ENCODE results near the gene ZNF593OS. TPM values are rescaled to one million over a fixed set of nuclear protein-coding genes. Genes with fewer than 3 reads are reported as not detected.

Gene ZNF593OS
- total and polyA plus RNA-seq, 7 experiments from 2014 or later = 0.97 TPM; not detected in 6

DNA sequence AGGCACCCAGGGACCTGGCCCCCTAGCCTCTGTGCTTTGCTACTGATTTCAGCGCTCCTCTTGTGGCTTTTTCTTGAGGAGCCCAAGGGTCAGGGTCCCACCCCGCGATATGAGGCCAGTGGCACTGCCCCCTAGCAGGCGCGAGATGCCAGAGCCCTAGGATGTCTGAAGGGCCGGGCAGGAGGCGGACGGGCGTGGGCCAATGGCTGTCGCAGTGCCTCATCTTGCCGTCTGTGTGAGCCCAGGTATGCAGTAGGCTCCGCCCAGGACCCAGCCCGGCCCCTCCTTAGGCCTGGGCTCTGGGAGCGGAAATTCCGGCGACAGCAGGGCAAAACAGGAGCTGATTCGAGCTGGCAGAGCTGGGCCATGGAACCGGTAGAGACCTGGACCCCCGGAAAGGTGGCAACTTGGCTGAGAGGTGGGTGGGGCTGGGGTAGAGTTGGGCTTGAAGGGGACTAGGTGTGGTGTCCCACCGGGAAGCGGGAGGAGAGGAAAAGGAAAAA lies 5.6 kb upstream of the ZNF593OS start, which contains the start of gene CNKSR1:
TSS of gene CNKSR1 (plus strand) at position 310 of the 503 bp plus-strand sequence. CDS start at position 367, 57 bp downstream.
- intact Hi-C loops (cut with micrococcal nuclease) = no loop called here
- Mint-ChIP-seq H3K4me1 (peaks cover 0 to 4% (median 0%) of the 10 kb centered on the region in 7 donors), H3K27me3 (no peaks in the 10 kb centered on the region), H3K4me3 (peak within 1 kb of the TSS in 8 of 10 donors; percentile 21 to 73 (median 53)), H3K9me3 (no peaks in the 10 kb centered on the region), H3K27ac (peak within 1 kb of the TSS in 6 of 9 donors; percentile 13 to 69 (median 55)), H3K36me3 (no peaks in the 10 kb centered on the region)
- ATAC-seq (no peak), DNase-seq (no peak)
- Histone ChIP-seq H3K4me3 (ENCODE audit: low read length) (no peak within 1 kb of the TSS), H3K4me1 (ENCODE audit: control insufficient read depth in 2 of 2, insufficient read depth in 2 of 2, low read length in 2 of 2) (no peaks in the 10 kb centered on the region), H3K27me3 (ENCODE audit: control insufficient read depth in 2 of 2, insufficient read depth in 2 of 2, low read length in 2 of 2) (no peaks in the 10 kb centered on the region), H3K36me3 (ENCODE audit: control insufficient read depth in 2 of 3, insufficient read depth in 3 of 3, low read length in 3 of 3) (no peaks in the 10 kb centered on the region), H3K9me3 (ENCODE audit: control insufficient read depth in 2 of 3, low read length in 3 of 3) (no peaks in the 10 kb centered on the region), H3K27ac (ENCODE audit: low read depth, low read length) (no peak within 1 kb of the TSS)
- POLR2A ChIA-PET = interaction anchor here (0.8 to 0.9 kb wide), 2 partner anchors 54 to 57 kb away, joined by 3 read pairs; no protein-coding TSS in a partner anchor
- CTCF ChIA-PET = interaction anchor here (0.6 to 0.8 kb wide), 3 partner anchors 9 to 651 kb away, joined by 3 to 4 read pairs (median 3); no protein-coding TSS in a partner anchor

DNA sequence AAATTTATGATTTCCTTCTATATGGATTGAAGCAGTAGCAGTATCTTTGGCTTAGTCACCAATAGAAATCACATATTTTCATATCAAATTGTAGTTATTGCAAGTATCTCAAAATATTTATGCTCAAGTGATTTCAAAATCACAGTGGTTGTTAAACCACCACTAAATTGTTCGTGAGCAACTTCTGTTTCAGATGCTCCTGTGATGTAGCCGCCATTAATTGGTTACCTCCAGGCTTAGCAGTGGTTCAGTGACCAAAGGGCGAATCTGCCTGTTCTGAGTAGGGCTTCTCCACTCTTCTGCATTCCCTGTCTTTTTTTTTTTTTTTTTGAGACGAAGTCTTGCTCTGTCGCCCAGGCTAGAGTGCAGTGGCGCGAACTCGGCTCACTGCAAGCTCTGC lies 3.7 kb upstream of the ZNF593OS start:
- H3K4me3 ChIP-seq (ENCODE audit: low read length) = no peak overlapping the region
- peaks cover 0 to 14% (median 9%) of the 10 kb centered on the region in 7 donors for H3K4me1 Mint-ChIP-seq
- H3K27me3 ChIP-seq (ENCODE audit: control insufficient read depth in 2 of 2, insufficient read depth in 2 of 2, low read length in 2 of 2) = no peaks in the 10 kb centered on the region
- no peaks in the 10 kb centered on the region for H3K9me3 ChIP-seq (ENCODE audit: control insufficient read depth in 2 of 3, low read length in 3 of 3)
- no peak for ATAC-seq
- no peak overlapping the region for H3K4me3 Mint-ChIP-seq
- H3K27ac Mint-ChIP-seq = no peak overlapping the region
- POLR2A ChIA-PET = interaction anchor here (0.7 kb wide), 1 partner anchor 59 kb away, joined by 3 read pairs; no protein-coding TSS in a partner anchor
- intact Hi-C loops (cut with micrococcal nuclease) = no loop called here
- no peaks in the 10 kb centered on the region for H3K9me3 Mint-ChIP-seq
- no peaks in the 10 kb centered on the region for H3K36me3 ChIP-seq (ENCODE audit: control insufficient read depth in 2 of 3, insufficient read depth in 3 of 3, low read length in 3 of 3)
- H3K27ac ChIP-seq (ENCODE audit: low read depth, low read length) = no peak overlapping the region
- CTCF ChIA-PET = no interaction called here
- H3K27me3 Mint-ChIP-seq = no peaks in the 10 kb centered on the region
- peaks cover 3 to 6% of the 10 kb centered on the region in 2 donors for H3K4me1 ChIP-seq (ENCODE audit: control insufficient read depth in 2 of 2, insufficient read depth in 2 of 2, low read length in 2 of 2)
- no peak for DNase-seq
- H3K36me3 Mint-ChIP-seq = no peaks in the 10 kb centered on the region

DNA sequence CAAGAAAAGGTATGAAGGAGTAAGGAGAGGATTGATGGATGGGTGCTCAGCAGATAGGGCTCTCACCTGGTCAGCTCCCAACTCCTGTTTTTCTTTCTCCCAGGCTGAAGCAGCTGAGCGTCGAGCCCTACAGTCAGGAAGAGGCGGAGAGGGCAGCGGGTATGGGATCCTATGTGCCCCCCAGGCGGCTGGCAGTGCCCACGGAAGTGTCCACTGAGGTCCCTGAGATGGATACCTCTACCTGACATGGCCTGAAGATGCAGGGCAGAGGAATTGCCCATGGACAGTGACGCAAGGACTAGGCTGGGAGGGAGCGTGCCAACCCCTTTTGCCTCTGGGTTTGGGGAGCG lies 1.2 kb downstream of the ZNF593OS start:
- intact Hi-C loops (cut with micrococcal nuclease) = loop anchor here in 1 of 2 donors (2.0 kb wide), 1 partner anchor 220 kb away; no protein-coding TSS in a partner anchor
- Histone ChIP-seq H3K36me3 (ENCODE audit: control insufficient read depth in 2 of 3, insufficient read depth in 3 of 3, low read length in 3 of 3) (peaks cover 0 to 7% (median 0%) of the 10 kb centered on the region in 3 experiments), H3K4me1 (ENCODE audit: control insufficient read depth in 2 of 2, insufficient read depth in 2 of 2, low read length in 2 of 2) (peaks cover 7 to 10% of the 10 kb centered on the region in 2 donors), H3K4me3 (ENCODE audit: low read length) (peak overlapping the region; percentile 72), H3K9me3 (ENCODE audit: control insufficient read depth in 2 of 3, low read length in 3 of 3) (no peaks in the 10 kb centered on the region), H3K27me3 (ENCODE audit: control insufficient read depth in 2 of 2, insufficient read depth in 2 of 2, low read length in 2 of 2) (no peaks in the 10 kb centered on the region), H3K27ac (ENCODE audit: low read depth, low read length) (peak overlapping the region; percentile 86)
- no peak for ATAC-seq
- peak overlapping the region; percentile 83 to 90 (median 88) for H3K4me3 Mint-ChIP-seq
- peak overlapping the region in 8 of 9 donors; percentile 46 to 91 (median 79) for H3K27ac Mint-ChIP-seq
- peaks cover 0 to 27% (median 15%) of the 10 kb centered on the region in 7 donors for H3K4me1 Mint-ChIP-seq
- H3K27me3 Mint-ChIP-seq = peaks cover 0 to 16% (median 0%) of the 10 kb centered on the region in 5 donors
- DNase-seq = no peak
- ChIA-PET POLR2A (interaction anchor here (0.6 to 3.2 kb wide), 5 partner anchors 31 to 330 kb away, joined by 3 to 24 read pairs (median 4); partner anchors contain the start of gene CEP85), CTCF (interaction anchor here (0.6 to 2.6 kb wide), 14 partner anchors 14 to 587 kb away, joined by 3 to 38 read pairs (median 4); partner anchors contain the start of gene CEP85)
- no peaks in the 10 kb centered on the region for H3K9me3 Mint-ChIP-seq
- H3K36me3 Mint-ChIP-seq = no peaks in the 10 kb centered on the region

DNA sequence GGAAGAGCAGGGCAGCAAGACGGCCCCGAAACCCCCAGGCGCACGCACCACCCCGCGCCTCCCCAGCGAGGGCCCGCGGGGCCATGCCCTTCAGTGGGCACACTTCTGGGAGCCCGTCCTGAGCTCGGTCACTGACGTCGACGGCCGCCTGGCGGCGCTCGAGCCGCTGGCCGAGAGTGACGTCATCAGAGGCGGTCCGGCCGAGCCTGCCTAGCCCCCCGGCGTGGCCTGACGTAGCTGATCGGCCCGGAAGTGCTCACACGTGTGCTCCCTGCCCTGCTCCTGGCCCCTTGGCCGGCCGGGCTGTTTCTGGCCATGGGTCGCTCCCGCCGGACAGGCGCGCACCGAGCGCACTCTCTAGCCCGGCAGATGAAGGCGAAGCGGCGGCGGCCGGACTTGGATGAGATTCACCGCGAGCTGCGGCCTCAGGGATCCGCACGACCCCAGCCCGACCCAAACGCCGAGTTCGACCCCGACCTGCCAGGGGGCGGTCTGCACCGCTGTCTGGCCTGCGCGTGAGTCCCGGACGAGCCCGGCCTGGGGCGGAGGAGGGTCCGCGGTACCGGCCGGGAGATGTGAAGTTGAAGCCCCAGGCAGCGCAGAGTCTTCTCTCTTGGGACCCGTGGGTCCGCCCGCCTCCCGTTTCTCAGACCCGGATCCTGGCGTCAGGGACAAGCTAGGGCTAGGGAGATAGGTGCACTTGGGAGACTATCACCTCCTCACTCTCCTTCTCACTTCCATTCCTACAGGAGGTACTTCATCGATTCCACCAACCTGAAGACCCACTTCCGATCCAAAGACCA lies 1.8 kb downstream of the ZNF593OS start, which contains the start of gene ZNF593:
TSS of gene ZNF593 (plus strand) at position 240 of the 803 bp plus-strand sequence. CDS start at position 316, 76 bp downstream.
- ATAC-seq (peak; percentile 96), DNase-seq (peak; percentile 52 to 92 (median 69))
- Histone ChIP-seq H3K27ac (ENCODE audit: low read depth, low read length) (peak within 1 kb of the TSS; percentile 86), H3K27me3 (ENCODE audit: control insufficient read depth in 2 of 2, insufficient read depth in 2 of 2, low read length in 2 of 2) (no peaks in the 10 kb centered on the region), H3K9me3 (ENCODE audit: control insufficient read depth in 2 of 3, low read length in 3 of 3) (no peaks in the 10 kb centered on the region), H3K4me3 (ENCODE audit: low read length) (peak within 1 kb of the TSS; percentile 72), H3K4me1 (ENCODE audit: control insufficient read depth in 2 of 2, insufficient read depth in 2 of 2, low read length in 2 of 2) (peaks cover 7 to 10% of the 10 kb centered on the region in 2 donors), H3K36me3 (ENCODE audit: control insufficient read depth in 2 of 3, insufficient read depth in 3 of 3, low read length in 3 of 3) (peaks cover 0 to 7% (median 0%) of the 10 kb centered on the region in 3 experiments)
- H3K9me3 Mint-ChIP-seq = no peaks in the 10 kb centered on the region
- H3K4me3 Mint-ChIP-seq = peak within 1 kb of the TSS; percentile 83 to 90 (median 88)
- intact Hi-C loops (cut with micrococcal nuclease) = loop anchor here (1.0 to 5.0 kb wide), 7 partner anchors 59 to 247 kb away; partner anchors contain the start of genes CEP85 (in 2 of the 2) and PDIK1L (in 1 of the 2)
- H3K27me3 Mint-ChIP-seq = peaks cover 0 to 21% (median 0%) of the 10 kb centered on the region in 5 donors
- no peaks in the 10 kb centered on the region for H3K36me3 Mint-ChIP-seq
- peak within 1 kb of the TSS; percentile 48 to 91 (median 77) for H3K27ac Mint-ChIP-seq
- peaks cover 0 to 33% (median 15%) of the 10 kb centered on the region in 7 donors for H3K4me1 Mint-ChIP-seq
- ChIA-PET CTCF (interaction anchor here (0.6 to 2.6 kb wide), 15 partner anchors 14 to 630 kb away, joined by 3 to 38 read pairs (median 4); partner anchors contain the start of gene CEP85), POLR2A (interaction anchor here (0.6 to 3.2 kb wide), 8 partner anchors 32 to 330 kb away, joined by 3 to 24 read pairs (median 4); partner anchors contain the start of gene CEP85)

DNA sequence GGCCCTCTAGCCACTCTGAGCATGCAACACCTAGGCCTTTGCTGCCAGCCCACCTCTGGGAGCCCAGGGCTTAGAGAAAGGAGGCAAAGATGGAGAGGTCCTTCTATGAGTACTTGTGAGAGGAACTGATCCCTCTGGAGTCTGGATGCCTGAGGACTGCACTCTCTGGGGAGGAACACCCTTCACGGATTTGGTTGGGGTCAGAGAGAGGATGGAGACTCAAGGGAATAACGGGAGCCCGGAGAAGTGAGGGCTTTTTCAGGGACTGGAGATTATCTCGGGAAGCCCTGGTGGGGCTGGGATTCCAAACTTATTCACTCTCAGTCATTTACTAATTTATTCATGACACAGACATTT lies 2.5 kb downstream of the ZNF593OS start:
- CTCF ChIA-PET = interaction anchor here (0.8 to 2.6 kb wide), 5 partner anchors 13 to 631 kb away, joined by 3 to 38 read pairs (median 4); partner anchors contain the start of gene CEP85
- no peaks in the 10 kb centered on the region for H3K9me3 ChIP-seq (ENCODE audit: control insufficient read depth in 2 of 3, low read length in 3 of 3)
- Mint-ChIP-seq H3K27ac (peak overlapping the region; percentile 48 to 89 (median 76)), H3K9me3 (no peaks in the 10 kb centered on the region), H3K36me3 (no peaks in the 10 kb centered on the region), H3K27me3 (peaks cover 0 to 26% (median 0%) of the 10 kb centered on the region in 5 donors), H3K4me1 (peaks cover 0 to 35% (median 15%) of the 10 kb centered on the region in 7 donors), H3K4me3 (peak overlapping the region; percentile 83 to 90 (median 88))
- H3K4me1 ChIP-seq (ENCODE audit: control insufficient read depth in 2 of 2, insufficient read depth in 2 of 2, low read length in 2 of 2) = peaks cover 7 to 10% of the 10 kb centered on the region in 2 donors
- ATAC-seq (no peak), DNase-seq (no peak)
- POLR2A ChIA-PET = interaction anchor here (0.6 to 3.2 kb wide), 5 partner anchors 32 to 154 kb away, joined by 3 to 24 read pairs (median 4); partner anchors contain the start of gene CEP85
- peak overlapping the region; percentile 72 for H3K4me3 ChIP-seq (ENCODE audit: low read length)
- no peaks in the 10 kb centered on the region for H3K27me3 ChIP-seq (ENCODE audit: control insufficient read depth in 2 of 2, insufficient read depth in 2 of 2, low read length in 2 of 2)
- peak overlapping the region; percentile 86 for H3K27ac ChIP-seq (ENCODE audit: low read depth, low read length)
- peaks cover 0 to 7% (median 0%) of the 10 kb centered on the region in 3 experiments for H3K36me3 ChIP-seq (ENCODE audit: control insufficient read depth in 2 of 3, insufficient read depth in 3 of 3, low read length in 3 of 3)
- intact Hi-C loops (cut with micrococcal nuclease) = loop anchor here (1.0 to 5.0 kb wide), 6 partner anchors 58 to 248 kb away; partner anchors contain the start of genes CEP85 (in 2 of the 2) and PDIK1L (in 1 of the 2)

Measured in naive thymus-derived CD4-positive, alpha-beta T cell (primary cell).